GM12878 (cell line): ENCODE data around the gene FRRS1L. TPM values are rescaled to one million over a fixed set of nuclear protein-coding genes. Genes with fewer than 3 reads are reported as not detected.

Experiments
- ATAC-seq: fragments of 200-7000 bp; cut with Tn5 transposase; 3 replicates; pipeline ENCODE4 v1.9.1; 2020; ENCODE audit warnings: mild to moderate bottlenecking, moderate library complexity
- BruUV-seq: library from RNA; stranded (reverse); fragments of 400-500 nt; replicated peaks from 2 replicates; lab custom pipeline; 2021; lab: Mats Ljungman, UMichigan
- CTCF ChIA-PET: fragments of 300-600 bp; sonication (Branson Sonifier 250); formaldehyde crosslinking; extraction: SDS; loops from one replicate; lab custom pipeline; 2021; ENCODE audit warnings: inconsistent platforms; lab: Yijun Ruan, JAX
- POLR2A ChIA-PET: fragments of 350-600 bp; formaldehyde crosslinking; extraction: SDS; loops from one replicate; lab custom pipeline; 2021; ENCODE audit warnings: inconsistent platforms; lab: Charles Lee
- RAD21 ChIA-PET: fragments of 300-600 bp; sonication (Branson Sonifier 250); formaldehyde crosslinking; loops from one replicate; lab custom pipeline; 2023; ENCODE audit warnings: antibody characterized with exemption; ENCODE audit not compliant: unreplicated experiment; lab: Charles Lee
- SMC1A ChIA-PET: fragments of 300-600 bp; sonication (Branson Sonifier 250); formaldehyde crosslinking; loops from one replicate; lab custom pipeline; 2023; ENCODE audit not compliant: unreplicated experiment, uncharacterized antibody; lab: Charles Lee
- DNase-seq: peaks from one replicate; pipeline ENCODE4 v3.0.0-alpha.2; 2011; ENCODE audit warnings: low read depth, low spot score
- FAIRE-seq: peaks from 3 replicates; lab custom pipeline; 2011; peaks lifted over from hg19 to GRCh38; lab: Jason Lieb, UNC
- H2AFZ ChIP-seq: 2 replicates; pipeline ENCODE4 v1.6.0; 2011; ENCODE audit warnings: low read depth, low read length, control low read depth; ENCODE audit not compliant: control insufficient read depth
- H3K27ac ChIP-seq: 2 replicates; pipeline ENCODE4 v1.5.1; 2011; ENCODE audit warnings: control low read depth; ENCODE audit not compliant: control insufficient read depth, insufficient read depth
- H3K27me3 ChIP-seq, 2 experiments: replicated peaks in 1 of 2; 2 replicates each; pipeline versions ENCODE4 v1.6.0 to v1.6.1; 2011; ENCODE audit warnings: low read length in 1 of 2; ENCODE audit not compliant: control insufficient read depth in 2 of 2, insufficient read depth in 2 of 2
- H3K36me3 ChIP-seq, 2 experiments: 2 replicates each; pipeline ENCODE4 v1.5.1; 2011; ENCODE audit warnings: low read length in 1 of 2; ENCODE audit not compliant: control insufficient read depth in 2 of 2, insufficient read depth in 2 of 2
- H3K4me1 ChIP-seq: 2 replicates; pipeline ENCODE4 v1.6.1; 2011; ENCODE audit warnings: mild to moderate bottlenecking, low read length, moderate library complexity, mixed read lengths; ENCODE audit not compliant: control insufficient read depth, insufficient read depth
- H3K4me2 ChIP-seq: 2 replicates; pipeline ENCODE4 v1.6.0; 2011; ENCODE audit warnings: control low read depth; ENCODE audit not compliant: control insufficient read depth, insufficient read depth
- H3K4me3 ChIP-seq: fragments of 200-600 bp; sonication (generic); 2 replicates; pipeline ENCODE4 v1.5.1; 2016
- H3K79me2 ChIP-seq: 2 replicates; pipeline ENCODE4 v1.6.0; 2011; ENCODE audit warnings: low read length; ENCODE audit not compliant: control insufficient read depth, insufficient read depth
- H3K9ac ChIP-seq: 2 replicates; pipeline ENCODE4 v1.8.0; 2011; ENCODE audit warnings: low read length, control low read depth, mixed read lengths; ENCODE audit not compliant: control insufficient read depth, insufficient read depth
- H3K9me3 ChIP-seq: replicated peaks from 3 replicates; pipeline ENCODE4 v1.5.1; 2011; ENCODE audit warnings: mild to moderate bottlenecking, low read length; ENCODE audit not compliant: control insufficient read depth, insufficient read depth
- H4K20me1 ChIP-seq: 2 replicates; pipeline ENCODE4 v1.6.0; 2011; ENCODE audit not compliant: control insufficient read depth, insufficient read depth
- ATF2 ChIP-seq: IDR thresholded peaks from 2 replicates; pipeline ENCODE4 v1.6.1; 2012; ENCODE audit warnings: low read length, inconsistent platforms
- MXI1 ChIP-seq: fragments of 150-350 bp; IDR thresholded peaks from 2 replicates; pipeline ENCODE4 v1.6.1; 2011; ENCODE audit warnings: low read depth, mild to moderate bottlenecking, inconsistent platforms, low read length, improper control_type of control experiment
- SP1 ChIP-seq: IDR thresholded peaks from one replicate; pipeline ENCODE4 v1.6.1; 2011; ENCODE audit warnings: low read depth, low read length
- SUZ12 ChIP-seq: fragments of 200-600 bp; sonication (generic); IDR thresholded peaks from one replicate; pipeline ENCODE4 v1.6.1; 2018; ENCODE audit warnings: antibody characterized with exemption, mild to moderate bottlenecking; ENCODE audit not compliant: unreplicated experiment
- WGBS: methylation state at CpG from one replicate; pipeline ENCODE4 v1.1.6; 2016; ENCODE audit warnings: low lambda C conversion rate; ENCODE audit not compliant: insufficient replicate concordance, insufficient coverage; ENCODE audit errors: missing lambda C conversion rate; 5-methylcytosine and 5-hydroxymethylcytosine counted together
- in situ Hi-C: fragments of 300-500 bp; cut with MboI; formaldehyde crosslinking; loops from 9 replicates; pipeline ENCODE4 v1.14.3; 2018; ENCODE audit warnings: mixed read lengths
- intact Hi-C: fragments of 100-400 bp; cut with micrococcal nuclease; formaldehyde crosslinking; loops from one replicate; pipeline ENCODE4 v1.14.2; 2022; ENCODE audit not compliant: unreplicated experiment
- polyA plus RNA-seq, 11 experiments: library from polyadenylated mRNA; depleted of rRNA in 4 of 11; unstranded in 6 of 11; stranded (reverse) in 5 of 11; fragments of >200 nt; fragmentation: Nextera tagmentation in 4 of 11; fragmentation: Illumina TruSeq in 1 of 11; extraction: Ambion mirVana in 4 of 11; extraction: Trizol in 1 of 11; gene quantifications; 1 replicate in 1 of 11; 2 replicates in 10 of 11; pipeline versions ENCODE4 v1.2.1 to v1.2.3, GENCODE V29; 2011 to 2016; ENCODE audit warnings: inconsistent platforms in 2 of 11, missing spikeins in 2 of 11, low read depth in 1 of 11
- total RNA-seq, 4 experiments: library from RNA; depleted of rRNA in 3 of 4; stranded (reverse); fragments of >200 nt in 3 of 4; fragmentation: Illumina TruSeq in 1 of 4; extraction: Trizol in 1 of 4; gene quantifications; 2 replicates each; pipeline versions ENCODE4 v1.2.1 to v1.2.3, GENCODE V29; 2013 to 2021
- TF ChIP-seq, protein P1 (sequence below), 3 experiments: IDR thresholded peaks in 2 of 3; conservative IDR thresholded peaks in 1 of 3; 2 replicates each; pipeline ENCODE4 v1.5.1; 2011; ENCODE audit warnings: low read depth in 3 of 3, low read length in 3 of 3, mild to moderate bottlenecking in 3 of 3, control low read depth in 2 of 3, moderate library complexity in 2 of 3, inconsistent platforms in 1 of 3, mixed read lengths in 1 of 3; ENCODE audit not compliant: control insufficient read depth in 2 of 3, insufficient read depth in 1 of 3; ENCODE audit errors: extremely low read depth in 1 of 3

The FRRS1L gene
- total and polyA plus RNA-seq, 10 of the 15 experiments (the other 5 are each of a cell fraction or from before 2014, with no cell fraction given), result not detected

- Histone ChIP-seq H4K20me1 (no peaks in the 10 kb centered on the region; the same call in 1 of the 2 replicates), H2AFZ (no peak overlapping the region), H3K27ac (no peak overlapping the region), H3K36me3 (no peaks in the 10 kb centered on the region), H3K9me3 (no peaks in the 10 kb centered on the region), H3K4me2 (peak overlapping the region; percentile 51; the same call in 1 of the 2 replicates), H3K79me2 (peaks cover 88% of the 10 kb centered on the region), H3K27me3 (no peaks in the 10 kb centered on the region), H3K4me3 (peak overlapping the region; percentile 22; the same call in 1 of the 2 replicates), H3K4me1 (peaks cover 12% of the 10 kb centered on the region), H3K9ac (no peak overlapping the region; the same call in 1 of the 2 replicates)
- DNase-seq (no peak), FAIRE-seq (no peak), ATAC-seq (no peak)
- ChIA-PET RAD21 (no interaction called here), SMC1A (interaction anchor here (0.5 to 1.0 kb wide), 2 partner anchors 16 to 72 kb away, joined by 3 read pairs; no protein-coding TSS in a partner anchor), POLR2A (no interaction called here), CTCF (no interaction called here)
- WGBS, result 89% methylated on average over 12 of the region's 12 CpGs
- no TSS peak for BruUV-seq
- intact Hi-C loops, result loop anchor here (10.0 kb wide), 1 partner anchor 179 kb away; the partner anchor contains the start of genes ABITRAM and ELP1
- in situ Hi-C loops, result no loop called here
- TF ChIP-seq ATF2 (no peak), SUZ12 (no peak), MXI1 (no peak), SP1 (no peak)
- TF ChIP-seq, protein P1, sequence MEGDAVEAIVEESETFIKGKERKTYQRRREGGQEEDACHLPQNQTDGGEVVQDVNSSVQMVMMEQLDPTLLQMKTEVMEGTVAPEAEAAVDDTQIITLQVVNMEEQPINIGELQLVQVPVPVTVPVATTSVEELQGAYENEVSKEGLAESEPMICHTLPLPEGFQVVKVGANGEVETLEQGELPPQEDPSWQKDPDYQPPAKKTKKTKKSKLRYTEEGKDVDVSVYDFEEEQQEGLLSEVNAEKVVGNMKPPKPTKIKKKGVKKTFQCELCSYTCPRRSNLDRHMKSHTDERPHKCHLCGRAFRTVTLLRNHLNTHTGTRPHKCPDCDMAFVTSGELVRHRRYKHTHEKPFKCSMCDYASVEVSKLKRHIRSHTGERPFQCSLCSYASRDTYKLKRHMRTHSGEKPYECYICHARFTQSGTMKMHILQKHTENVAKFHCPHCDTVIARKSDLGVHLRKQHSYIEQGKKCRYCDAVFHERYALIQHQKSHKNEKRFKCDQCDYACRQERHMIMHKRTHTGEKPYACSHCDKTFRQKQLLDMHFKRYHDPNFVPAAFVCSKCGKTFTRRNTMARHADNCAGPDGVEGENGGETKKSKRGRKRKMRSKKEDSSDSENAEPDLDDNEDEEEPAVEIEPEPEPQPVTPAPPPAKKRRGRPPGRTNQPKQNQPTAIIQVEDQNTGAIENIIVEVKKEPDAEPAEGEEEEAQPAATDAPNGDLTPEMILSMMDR (IDR thresholded peaks at IDR 0.05 in 2 of 3, conservative IDR thresholded peaks at IDR 0.05 in 1 of 3; ENCODE audit: control insufficient read depth in 2 of 3, extremely low read depth in 1 of 3, insufficient read depth in 1 of 3, low read depth in 3 of 3, low read length in 3 of 3), result no peak
Observed at GRCh38 chr9:109113892-109114609, 53.0 kb downstream of the FRRS1L start.
